Calu3 (cell line): ENCODE data around the gene YAE1. TPM values are rescaled to one million over a fixed set of nuclear protein-coding genes. Genes with fewer than 3 reads are reported as not detected.

Experiments used
- BruUV-seq: library from RNA; stranded (reverse); fragments of 400-500 nt; replicated peaks from 2 replicates; lab custom pipeline; 2021; lab: Mats Ljungman, UMichigan
- CTCF ChIA-PET: fragments of 300-600 bp; sonication (Branson Sonifier 250); formaldehyde crosslinking; loops from one replicate; lab custom pipeline; 2022; ENCODE audit warnings: antibody characterized with exemption; lab: Charles Lee
- DNase-seq: peaks from one replicate; pipeline ENCODE4 v3.0.0; 2022
- H3K27ac Mint-ChIP-seq: one replicate; pipeline ENCODE4 v1.8.0; 2022; ENCODE audit warnings: mixed read lengths; ENCODE audit not compliant: unreplicated experiment
- H3K27me3 Mint-ChIP-seq: one replicate; pipeline ENCODE4 v1.8.0; 2022; ENCODE audit warnings: mixed read lengths; ENCODE audit not compliant: unreplicated experiment
- H3K36me3 Mint-ChIP-seq: one replicate; pipeline ENCODE4 v1.8.0; 2022; ENCODE audit warnings: mild to moderate bottlenecking, moderate library complexity, mixed read lengths; ENCODE audit not compliant: insufficient read depth, unreplicated experiment
- H3K4me1 Mint-ChIP-seq: one replicate; pipeline ENCODE4 v1.8.0; 2022; ENCODE audit warnings: mild to moderate bottlenecking, low read depth, mixed read lengths; ENCODE audit not compliant: unreplicated experiment
- H3K4me3 Mint-ChIP-seq: one replicate; pipeline ENCODE4 v1.8.0; 2022; ENCODE audit warnings: mild to moderate bottlenecking, low read depth, moderate library complexity, mixed read lengths; ENCODE audit not compliant: unreplicated experiment
- H3K9me3 Mint-ChIP-seq: one replicate; pipeline ENCODE4 v1.8.0; 2022; ENCODE audit warnings: low read depth, mixed read lengths; ENCODE audit not compliant: unreplicated experiment
- intact Hi-C: fragments of 100-400 bp; cut with micrococcal nuclease; formaldehyde crosslinking; loops from one replicate; pipeline ENCODE4 v1.10.0; 2022; ENCODE audit not compliant: unreplicated experiment
- total RNA-seq: library from RNA; stranded (reverse); gene quantifications from 2 replicates; pipeline ENCODE4 v1.2.3, GENCODE V29; 2022
- TF ChIP-seq, protein P1 (sequence below): fragments of 200-600 bp; IDR thresholded peaks from one replicate; pipeline ENCODE4 v1.8.0; 2022; ENCODE audit warnings: antibody characterized with exemption; ENCODE audit not compliant: unreplicated experiment

The YAE1 gene
- total RNA-seq, 1 experiment from 2014 or later: 39.2 TPM

DNA sequence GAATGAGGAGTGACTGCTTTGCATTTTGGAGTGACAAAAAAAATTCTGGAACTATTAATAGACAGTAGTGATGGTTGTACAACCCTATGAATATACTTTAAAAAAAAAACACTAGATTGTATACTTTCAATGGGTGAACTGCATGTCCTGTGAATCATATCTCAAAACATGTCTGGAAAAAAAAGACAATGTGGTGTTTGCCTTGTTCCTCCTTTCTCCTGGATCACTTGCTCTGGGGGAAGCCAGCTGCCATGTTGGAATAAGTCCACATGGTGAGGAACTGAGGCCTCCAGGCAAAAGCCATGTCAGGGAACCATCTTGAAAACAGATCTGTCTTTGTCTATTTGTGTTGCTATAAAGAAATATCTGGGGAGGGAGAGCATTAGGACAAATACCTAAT is 39.5 kb upstream of the YAE1 start:
- Mint-ChIP-seq H3K4me1 (peaks cover 9% of the 10 kb centered on the region), H3K4me3 (no peak overlapping the region), H3K9me3 (peaks cover 2% of the 10 kb centered on the region), H3K27me3 (peaks cover 7% of the 10 kb centered on the region), H3K36me3 (no peaks in the 10 kb centered on the region), H3K27ac (no peak overlapping the region)
- DNase-seq: no peak
- CTCF ChIA-PET: no interaction called here
- intact Hi-C loops: no loop called here
- no TSS peak for BruUV-seq
- TF ChIP-seq, protein P1, sequence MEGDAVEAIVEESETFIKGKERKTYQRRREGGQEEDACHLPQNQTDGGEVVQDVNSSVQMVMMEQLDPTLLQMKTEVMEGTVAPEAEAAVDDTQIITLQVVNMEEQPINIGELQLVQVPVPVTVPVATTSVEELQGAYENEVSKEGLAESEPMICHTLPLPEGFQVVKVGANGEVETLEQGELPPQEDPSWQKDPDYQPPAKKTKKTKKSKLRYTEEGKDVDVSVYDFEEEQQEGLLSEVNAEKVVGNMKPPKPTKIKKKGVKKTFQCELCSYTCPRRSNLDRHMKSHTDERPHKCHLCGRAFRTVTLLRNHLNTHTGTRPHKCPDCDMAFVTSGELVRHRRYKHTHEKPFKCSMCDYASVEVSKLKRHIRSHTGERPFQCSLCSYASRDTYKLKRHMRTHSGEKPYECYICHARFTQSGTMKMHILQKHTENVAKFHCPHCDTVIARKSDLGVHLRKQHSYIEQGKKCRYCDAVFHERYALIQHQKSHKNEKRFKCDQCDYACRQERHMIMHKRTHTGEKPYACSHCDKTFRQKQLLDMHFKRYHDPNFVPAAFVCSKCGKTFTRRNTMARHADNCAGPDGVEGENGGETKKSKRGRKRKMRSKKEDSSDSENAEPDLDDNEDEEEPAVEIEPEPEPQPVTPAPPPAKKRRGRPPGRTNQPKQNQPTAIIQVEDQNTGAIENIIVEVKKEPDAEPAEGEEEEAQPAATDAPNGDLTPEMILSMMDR: no peak

DNA sequence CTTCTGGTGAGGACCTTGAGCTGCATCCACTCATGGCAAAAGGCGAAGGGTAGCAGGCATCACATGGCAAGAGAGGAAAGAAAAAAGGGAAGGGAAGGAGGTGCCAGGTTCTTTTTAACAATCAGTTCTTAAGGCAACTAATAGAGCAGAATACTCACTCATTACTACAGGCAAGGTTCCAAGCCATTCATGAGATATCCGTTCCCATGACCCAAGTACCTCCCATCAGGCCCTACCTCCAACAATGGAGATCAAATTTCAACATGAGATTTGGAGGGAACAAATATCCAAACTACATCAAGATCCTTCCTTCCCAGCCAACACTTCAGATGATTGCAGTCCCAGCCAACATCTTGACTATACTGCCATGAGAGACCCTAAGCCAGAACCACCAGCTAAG is 38.9 kb upstream of the YAE1 start:
- no TSS peak for BruUV-seq
- no peaks in the 10 kb centered on the region for H3K36me3 Mint-ChIP-seq

DNA sequence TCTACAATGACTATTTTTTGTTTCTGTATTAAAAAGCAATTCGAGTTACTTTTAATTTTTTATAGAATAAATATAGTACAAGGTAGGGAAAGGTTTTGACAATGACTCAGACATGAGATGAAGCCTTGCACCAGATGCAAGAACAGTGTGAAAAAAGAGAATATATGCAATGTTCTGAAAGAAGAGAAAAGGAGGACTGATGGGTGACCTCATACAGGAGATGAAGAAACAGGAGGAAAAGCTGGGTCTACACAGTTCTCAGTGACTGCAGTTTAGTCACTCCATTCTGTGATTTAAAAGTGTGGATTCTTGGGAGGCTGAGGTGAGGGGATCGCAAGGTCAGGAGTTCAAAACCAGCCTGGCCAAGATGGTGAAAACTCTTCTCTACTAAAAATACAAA is 38.3 kb upstream of the YAE1 start:
- H3K27me3 Mint-ChIP-seq: peaks cover 7% of the 10 kb centered on the region
- BruUV-seq: no TSS peak
- H3K36me3 Mint-ChIP-seq: no peaks in the 10 kb centered on the region
- peaks cover 2% of the 10 kb centered on the region for H3K9me3 Mint-ChIP-seq
- H3K4me3 Mint-ChIP-seq: no peak overlapping the region
- intact Hi-C loops: no loop called here
- H3K27ac Mint-ChIP-seq: no peak overlapping the region
- CTCF ChIA-PET: no interaction called here
- TF ChIP-seq, protein P1: no peak
- H3K4me1 Mint-ChIP-seq: peaks cover 9% of the 10 kb centered on the region
- DNase-seq: no peak

More for the DNA sequence above, 38.9 kb upstream of the YAE1 start:
- Mint-ChIP-seq H3K27ac (no peak overlapping the region), H3K4me1 (peaks cover 9% of the 10 kb centered on the region), H3K4me3 (no peak overlapping the region), H3K27me3 (peaks cover 7% of the 10 kb centered on the region), H3K9me3 (peaks cover 2% of the 10 kb centered on the region)
- intact Hi-C loops: no loop called here
- TF ChIP-seq, protein P1: no peak
- CTCF ChIA-PET: no interaction called here
- no peak for DNase-seq

DNA sequence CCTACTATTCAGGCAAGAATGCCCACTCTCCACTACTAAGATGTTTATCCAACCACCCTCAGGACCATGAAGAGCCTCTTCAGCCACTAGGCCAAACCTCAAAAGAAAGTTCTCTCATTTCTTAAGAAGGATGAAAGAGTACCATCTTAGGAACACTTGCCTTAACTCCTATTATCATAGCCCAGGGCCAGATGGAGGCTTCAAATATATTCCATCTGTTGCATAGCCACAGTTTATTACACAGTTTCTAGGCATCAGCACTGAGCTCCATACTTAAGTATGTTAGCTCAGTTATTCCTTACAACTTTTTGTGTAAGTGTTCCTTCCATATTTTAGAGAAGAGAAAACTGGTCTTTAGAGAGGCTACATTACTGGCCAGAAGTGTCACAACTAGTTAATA is 37.4 kb upstream of the YAE1 start:
- CTCF ChIA-PET: interaction anchor here (1.1 kb wide), 1 partner anchor 1161 kb away, joined by 3 read pairs; no protein-coding TSS in a partner anchor

More for the DNA sequence above, 37.4 kb upstream of the YAE1 start:
- Mint-ChIP-seq H3K4me1 (peaks cover 9% of the 10 kb centered on the region), H3K36me3 (no peaks in the 10 kb centered on the region), H3K27ac (no peak overlapping the region), H3K4me3 (no peak overlapping the region), H3K9me3 (peaks cover 2% of the 10 kb centered on the region), H3K27me3 (peaks cover 7% of the 10 kb centered on the region)
- TF ChIP-seq, protein P1: no peak
- DNase-seq: no peak
- intact Hi-C loops: no loop called here
- no TSS peak for BruUV-seq
